AG04449 (cell line): ENCODE data around the gene RNF144A.

Experiments
- CTCF ChIA-PET: fragments of 350-600 bp; formaldehyde crosslinking; extraction: SDS; loops from one replicate; lab custom pipeline; 2021; ENCODE audit warnings: antibody characterized with exemption; lab: Yijun Ruan, JAX
- POLR2A ChIA-PET: fragments of 400-600, 350-600 bp; formaldehyde crosslinking; extraction: SDS; loops from one replicate; lab custom pipeline; 2020; ENCODE audit warnings: antibody characterized with exemption, inconsistent platforms; lab: Yijun Ruan, JAX
- DNase-seq: peaks from one replicate; pipeline ENCODE4 v3.0.0-alpha.2; 2010; ENCODE audit warnings: low read depth, low spot score
- H3K4me3 ChIP-seq: 2 replicates; pipeline ENCODE4 v1.5.1; 2011; ENCODE audit warnings: low read depth, mild to moderate bottlenecking, control low read depth, low read length
- TF ChIP-seq, protein P1 (sequence below): IDR thresholded peaks from one replicate; pipeline ENCODE4 v1.5.1; 2011; ENCODE audit warnings: mild to moderate bottlenecking, moderate library complexity, low read length, control low read depth, inconsistent platforms; ENCODE audit not compliant: insufficient read depth; ENCODE audit errors: missing control alignments

RNF144A gene

DNA sequence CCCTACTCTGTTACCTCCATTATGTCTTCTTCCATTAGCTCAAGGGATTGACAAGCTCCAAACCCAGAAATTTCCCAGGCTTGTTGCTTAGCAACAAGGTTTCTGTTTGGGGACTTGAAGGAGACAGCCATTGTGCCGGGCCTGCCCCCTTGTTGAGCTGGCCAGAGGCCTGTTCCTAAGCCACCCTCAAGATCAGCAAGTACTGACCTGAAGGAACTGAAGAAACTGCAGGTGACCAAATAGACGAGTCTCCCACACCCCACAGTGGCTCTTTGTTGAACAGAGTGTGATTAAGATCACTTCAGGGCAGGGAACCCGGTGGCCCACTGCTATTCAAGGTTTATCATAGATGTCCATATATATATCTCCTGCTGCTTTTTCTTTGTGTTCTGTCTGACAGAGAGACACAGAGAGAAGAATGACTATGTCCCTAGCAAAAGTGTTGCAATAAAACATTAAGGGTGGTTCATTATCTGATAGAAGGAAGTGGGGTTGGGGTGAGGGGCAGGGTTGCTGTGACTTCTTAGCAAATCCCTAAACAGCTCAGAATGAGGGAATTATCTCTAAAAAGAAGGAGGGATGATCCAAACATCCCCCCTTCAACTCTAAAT is 69.2 kb downstream of the RNF144A start:
- ChIA-PET POLR2A (no interaction called here), CTCF (no interaction called here)
- H3K4me3 ChIP-seq = no peak overlapping the region
- TF ChIP-seq, protein P1, sequence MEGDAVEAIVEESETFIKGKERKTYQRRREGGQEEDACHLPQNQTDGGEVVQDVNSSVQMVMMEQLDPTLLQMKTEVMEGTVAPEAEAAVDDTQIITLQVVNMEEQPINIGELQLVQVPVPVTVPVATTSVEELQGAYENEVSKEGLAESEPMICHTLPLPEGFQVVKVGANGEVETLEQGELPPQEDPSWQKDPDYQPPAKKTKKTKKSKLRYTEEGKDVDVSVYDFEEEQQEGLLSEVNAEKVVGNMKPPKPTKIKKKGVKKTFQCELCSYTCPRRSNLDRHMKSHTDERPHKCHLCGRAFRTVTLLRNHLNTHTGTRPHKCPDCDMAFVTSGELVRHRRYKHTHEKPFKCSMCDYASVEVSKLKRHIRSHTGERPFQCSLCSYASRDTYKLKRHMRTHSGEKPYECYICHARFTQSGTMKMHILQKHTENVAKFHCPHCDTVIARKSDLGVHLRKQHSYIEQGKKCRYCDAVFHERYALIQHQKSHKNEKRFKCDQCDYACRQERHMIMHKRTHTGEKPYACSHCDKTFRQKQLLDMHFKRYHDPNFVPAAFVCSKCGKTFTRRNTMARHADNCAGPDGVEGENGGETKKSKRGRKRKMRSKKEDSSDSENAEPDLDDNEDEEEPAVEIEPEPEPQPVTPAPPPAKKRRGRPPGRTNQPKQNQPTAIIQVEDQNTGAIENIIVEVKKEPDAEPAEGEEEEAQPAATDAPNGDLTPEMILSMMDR = no peak
- no peak for DNase-seq

DNA sequence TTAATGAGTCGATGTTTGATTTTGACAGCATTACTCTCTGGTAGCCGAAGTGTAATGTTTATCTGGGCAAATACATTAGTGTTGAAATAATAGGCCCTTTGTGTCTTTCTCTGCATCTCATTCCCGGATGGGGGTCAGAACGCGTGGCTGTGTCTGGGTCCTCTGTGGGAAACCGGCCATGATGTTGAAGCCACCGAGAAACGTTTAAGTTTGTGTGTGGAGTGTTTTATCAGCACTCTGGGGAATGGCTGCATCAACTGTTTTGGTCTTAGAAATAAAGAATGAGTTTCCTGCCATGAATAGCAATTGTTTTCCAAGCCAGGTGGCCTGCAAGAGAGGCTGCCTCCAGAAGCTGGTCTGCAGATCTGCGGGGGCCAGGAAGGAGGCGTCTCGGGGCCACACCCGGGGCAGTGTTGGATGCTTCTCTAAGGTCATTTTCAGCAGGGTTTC is 69.7 kb downstream of the RNF144A start:
- DNase-seq = no peak
- H3K4me3 ChIP-seq = no peak overlapping the region
- POLR2A ChIA-PET = no interaction called here
- TF ChIP-seq, protein P1 = no peak
- CTCF ChIA-PET = no interaction called here

DNA sequence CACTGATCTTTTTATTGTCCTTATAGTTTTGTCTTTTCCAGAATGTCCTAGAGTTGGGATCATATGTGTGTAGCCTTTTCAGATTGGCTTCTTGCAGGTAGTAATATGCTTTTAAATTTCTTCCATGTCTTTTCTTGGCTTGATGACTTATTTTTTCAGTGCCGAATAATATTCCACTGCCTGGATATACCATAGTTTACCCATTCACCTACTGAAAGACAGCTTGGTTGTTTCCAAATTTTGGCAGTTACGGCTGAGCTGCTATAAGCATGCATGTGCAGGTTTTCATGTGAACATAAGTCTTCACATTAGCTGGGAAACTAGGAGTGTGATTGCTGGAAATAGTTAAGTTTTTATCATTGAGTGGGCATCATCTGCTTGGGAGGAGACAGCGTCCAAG is 73.7 kb downstream of the RNF144A start:
- DNase-seq = no peak
- no peak overlapping the region for H3K4me3 ChIP-seq
- CTCF ChIA-PET = no interaction called here
- POLR2A ChIA-PET = no interaction called here
- TF ChIP-seq, protein P1 = no peak

DNA sequence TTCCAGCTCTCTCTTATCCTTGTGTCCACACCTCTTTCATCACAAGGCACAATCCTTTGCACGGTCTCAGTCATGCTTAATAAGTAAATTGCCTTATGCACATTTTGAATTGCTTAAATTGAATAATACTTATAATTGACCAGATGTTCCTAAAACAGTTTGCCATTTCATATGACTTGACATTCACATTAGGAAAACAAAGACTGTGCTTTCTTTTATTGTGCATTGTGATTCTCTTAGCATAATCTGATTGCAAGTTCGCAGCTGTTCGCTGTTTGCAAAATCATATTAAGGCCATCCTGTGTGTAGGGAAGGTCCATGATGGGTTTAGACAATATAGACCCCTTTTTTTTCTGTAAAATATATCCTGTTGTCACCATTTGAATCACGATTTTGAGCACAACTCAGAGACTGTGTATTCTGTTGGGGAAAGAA is 75.6 kb downstream of the RNF144A start:
- CTCF ChIA-PET = no interaction called here
- H3K4me3 ChIP-seq = no peak overlapping the region
- POLR2A ChIA-PET = no interaction called here
- no peak for DNase-seq
- TF ChIP-seq, protein P1 = no peak

DNA sequence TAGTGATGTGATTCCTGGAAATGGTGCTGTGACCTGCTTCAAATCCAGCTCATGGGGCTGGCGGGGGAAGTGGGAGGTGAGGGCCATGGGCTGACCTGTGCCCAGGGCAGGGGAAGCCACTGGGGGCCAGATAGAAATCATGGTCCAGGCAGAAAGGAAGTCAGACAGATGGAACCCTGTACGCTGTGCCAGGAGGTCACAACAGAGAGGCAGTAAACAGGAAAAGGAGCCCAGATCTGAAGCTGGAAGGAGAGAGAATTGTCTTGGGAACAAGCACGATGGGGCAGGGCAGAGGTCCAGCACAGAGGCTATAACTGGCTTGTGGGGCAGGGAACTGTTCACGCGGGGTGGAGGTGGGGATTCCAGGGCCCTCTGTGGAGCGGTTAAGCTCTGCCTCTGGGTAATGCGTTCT is 76.0 kb downstream of the RNF144A start:
- no peak overlapping the region for H3K4me3 ChIP-seq
- CTCF ChIA-PET = no interaction called here

DNA sequence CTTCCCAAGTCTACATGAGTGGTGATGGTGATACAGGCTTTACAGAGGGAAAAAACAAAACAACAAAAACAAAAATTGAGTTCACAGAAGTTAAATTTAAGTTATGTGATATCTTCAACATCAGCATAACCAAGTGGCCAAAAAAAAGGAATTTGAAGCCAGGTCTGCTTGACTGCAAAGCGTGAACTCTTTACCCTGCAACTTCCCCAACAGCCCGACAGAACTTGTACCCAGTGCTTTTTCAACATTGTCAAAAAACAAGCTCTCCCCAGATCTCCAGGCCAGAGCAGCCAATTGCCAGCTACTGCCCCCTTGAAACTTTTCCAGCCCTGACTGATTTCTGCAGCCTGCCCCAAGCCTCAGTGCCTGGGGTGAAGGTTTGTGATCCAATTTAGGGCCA is 76.7 kb downstream of the RNF144A start:
- DNase-seq = no peak
- ChIA-PET CTCF (no interaction called here), POLR2A (no interaction called here)
- TF ChIP-seq, protein P1 = no peak
- H3K4me3 ChIP-seq = no peak overlapping the region

More for the DNA sequence above, 76.0 kb downstream of the RNF144A start:
- POLR2A ChIA-PET = no interaction called here
- no peak for DNase-seq
- TF ChIP-seq, protein P1 = no peak
